HL-60 (cell line): ENCODE results near the gene UNC13D.

ENCODE experiments used
- DNase-seq, 2 experiments: peaks; one replicate each; pipeline ENCODE4 v3.0.0-alpha.2; 2010 to 2020; ENCODE audit warnings: low read depth in 1 of 2, low spot score in 1 of 2
- H3K27ac ChIP-seq: fragments of 250-450 bp; sonication (Bioruptor Pico); replicated peaks from 2 replicates; pipeline ENCODE4 v1.5.1; 2020; ENCODE audit warnings: mild to moderate bottlenecking, moderate library complexity
- H3K27me3 ChIP-seq: fragments of 250-450 bp; sonication (Bioruptor Pico); 2 replicates; pipeline ENCODE4 v1.5.1; 2021; ENCODE audit warnings: mild to moderate bottlenecking, moderate library complexity; ENCODE audit not compliant: insufficient read depth, poor library complexity, severe bottlenecking
- H3K4me3 ChIP-seq: replicated peaks from 2 replicates; pipeline ENCODE4 v1.5.1; 2011; ENCODE audit warnings: mild to moderate bottlenecking, control low read depth, low read length; ENCODE audit not compliant: insufficient read depth
- GABPA ChIP-seq: IDR thresholded peaks from 2 replicates; pipeline ENCODE4 v1.6.1; 2012; ENCODE audit warnings: low read depth
- POLR2AphosphoS5 ChIP-seq: IDR thresholded peaks from 2 replicates; pipeline ENCODE4 v1.6.1; 2012; ENCODE audit warnings: low read depth
- REST ChIP-seq: IDR thresholded peaks from 2 replicates; pipeline ENCODE4 v1.6.1; 2012; ENCODE audit warnings: low read depth; ENCODE audit not compliant: insufficient replicate concordance
- SPI1 ChIP-seq: IDR thresholded peaks from 2 replicates; pipeline ENCODE4 v1.6.1; 2012; ENCODE audit warnings: low read depth, mild to moderate bottlenecking, borderline replicate concordance
- TF ChIP-seq, protein P1 (sequence below): IDR thresholded peaks from one replicate; pipeline ENCODE4 v1.5.1; 2011; ENCODE audit warnings: low read length, control low read depth, inconsistent platforms; ENCODE audit not compliant: insufficient read depth

The UNC13D gene

DNA sequence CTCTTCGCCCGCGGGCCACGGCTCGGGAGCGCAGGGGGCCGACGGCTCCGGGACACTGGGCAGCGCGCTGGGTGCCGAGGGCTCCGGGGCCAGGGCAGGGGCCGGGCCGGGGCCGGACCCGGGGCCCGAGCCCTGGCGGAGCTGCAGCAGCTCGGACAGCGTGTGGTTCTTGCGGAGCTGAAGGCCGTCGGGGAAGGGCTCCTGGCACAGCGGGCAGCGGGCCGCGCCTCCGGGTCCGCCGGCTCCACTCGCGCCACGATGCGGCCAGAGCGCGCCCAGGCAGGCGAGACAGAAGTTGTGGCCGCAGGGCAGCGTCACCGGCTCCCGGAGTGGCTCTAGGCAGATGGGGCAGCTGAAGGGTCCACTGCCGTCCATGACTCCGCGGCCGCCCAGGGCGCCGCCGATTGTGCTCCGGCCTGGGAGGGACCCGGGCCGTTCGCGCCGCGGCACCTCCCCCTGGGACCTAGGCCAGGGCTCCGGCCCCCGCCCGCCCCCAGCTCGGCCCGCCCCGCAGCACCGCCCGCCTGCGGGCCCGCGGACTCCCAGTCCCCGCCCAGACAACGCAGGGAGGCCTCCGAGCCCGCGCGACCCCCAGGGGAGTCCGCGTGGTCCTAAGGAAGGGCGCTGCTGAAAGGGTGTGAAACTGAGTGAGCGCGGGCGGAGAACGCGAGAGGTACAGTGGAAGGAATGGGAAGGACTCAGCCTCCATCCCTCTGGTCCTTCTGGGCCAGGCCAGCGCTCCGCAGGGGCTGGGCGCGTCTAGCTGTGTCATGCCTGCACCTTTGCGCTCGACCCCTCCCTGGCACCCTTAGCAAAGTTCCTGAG lies 34.2 kb upstream of the UNC13D start, which contains the start of gene TRIM47:
TSS of gene TRIM47 (minus strand) at position 408 of the 825 bp plus-strand sequence. CDS start at position 375, 33 bp downstream.
- no peak for DNase-seq
- TF ChIP-seq SPI1: no peak
- no peak for TF ChIP-seq REST
- TF ChIP-seq POLR2AphosphoS5: no peak
- TF ChIP-seq, protein P1, sequence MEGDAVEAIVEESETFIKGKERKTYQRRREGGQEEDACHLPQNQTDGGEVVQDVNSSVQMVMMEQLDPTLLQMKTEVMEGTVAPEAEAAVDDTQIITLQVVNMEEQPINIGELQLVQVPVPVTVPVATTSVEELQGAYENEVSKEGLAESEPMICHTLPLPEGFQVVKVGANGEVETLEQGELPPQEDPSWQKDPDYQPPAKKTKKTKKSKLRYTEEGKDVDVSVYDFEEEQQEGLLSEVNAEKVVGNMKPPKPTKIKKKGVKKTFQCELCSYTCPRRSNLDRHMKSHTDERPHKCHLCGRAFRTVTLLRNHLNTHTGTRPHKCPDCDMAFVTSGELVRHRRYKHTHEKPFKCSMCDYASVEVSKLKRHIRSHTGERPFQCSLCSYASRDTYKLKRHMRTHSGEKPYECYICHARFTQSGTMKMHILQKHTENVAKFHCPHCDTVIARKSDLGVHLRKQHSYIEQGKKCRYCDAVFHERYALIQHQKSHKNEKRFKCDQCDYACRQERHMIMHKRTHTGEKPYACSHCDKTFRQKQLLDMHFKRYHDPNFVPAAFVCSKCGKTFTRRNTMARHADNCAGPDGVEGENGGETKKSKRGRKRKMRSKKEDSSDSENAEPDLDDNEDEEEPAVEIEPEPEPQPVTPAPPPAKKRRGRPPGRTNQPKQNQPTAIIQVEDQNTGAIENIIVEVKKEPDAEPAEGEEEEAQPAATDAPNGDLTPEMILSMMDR: no peak
- TF ChIP-seq GABPA: no peak
- no peak within 1 kb of the TSS for H3K27ac ChIP-seq
- H3K27me3 ChIP-seq: peaks cover 9% of the 10 kb centered on the region
- H3K4me3 ChIP-seq: no peak within 1 kb of the TSS; the same call in 1 of the 2 replicates

- TF ChIP-seq REST: no peak
- TF ChIP-seq GABPA: no peak
- no peak for TF ChIP-seq POLR2AphosphoS5
- TF ChIP-seq, protein P1: peak; percentile 23
- TF ChIP-seq SPI1: no peak
- peak in 1 of 2 experiments; percentile 66 for DNase-seq
- Histone ChIP-seq H3K27ac (no peak overlapping the region), H3K4me3 (no peak overlapping the region; the same call in 1 of the 2 replicates), H3K27me3 (peaks cover 9% of the 10 kb centered on the region)
Observed at GRCh38 chr17:75877752-75878173, 33.6 kb upstream of the UNC13D start.

GRCh38 chr17:75876938-75877751 lies 32.9 kb upstream of the UNC13D start:
- Histone ChIP-seq H3K27ac (no peak overlapping the region), H3K4me3 (no peak overlapping the region; the same call in 1 of the 2 replicates), H3K27me3 (peaks cover 9% of the 10 kb centered on the region)
- TF ChIP-seq SPI1 (no peak), GABPA (no peak), REST (no peak), POLR2AphosphoS5 (no peak)
- TF ChIP-seq, protein P1: no peak
- DNase-seq: no peak
